ENCODE measurements around the gene ACBD7.

DNA sequence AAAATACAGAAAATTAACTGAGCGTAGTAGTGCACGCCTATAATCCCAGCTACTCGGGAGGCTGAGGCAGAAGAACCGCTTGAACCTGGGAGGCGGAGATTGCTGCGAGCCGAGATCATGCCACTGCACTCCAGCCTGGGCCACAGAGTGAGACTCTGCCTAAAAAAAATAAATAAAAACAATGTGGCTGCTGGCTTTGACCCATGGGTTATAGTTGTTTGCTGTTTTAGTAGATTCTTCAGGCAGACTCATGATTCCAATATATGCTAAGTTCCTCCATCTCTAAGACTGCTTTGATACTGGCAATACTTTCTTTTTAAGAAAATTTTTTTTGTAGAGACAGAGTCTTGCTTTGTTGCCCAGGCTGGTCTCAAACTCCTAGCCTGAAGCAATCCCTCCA lies 36.5 kb downstream of the ACBD7 start:
- TF ChIP-seq POLR2A (IDR thresholded peaks at IDR 0.05), result no peak
- TF ChIP-seq, protein P1, sequence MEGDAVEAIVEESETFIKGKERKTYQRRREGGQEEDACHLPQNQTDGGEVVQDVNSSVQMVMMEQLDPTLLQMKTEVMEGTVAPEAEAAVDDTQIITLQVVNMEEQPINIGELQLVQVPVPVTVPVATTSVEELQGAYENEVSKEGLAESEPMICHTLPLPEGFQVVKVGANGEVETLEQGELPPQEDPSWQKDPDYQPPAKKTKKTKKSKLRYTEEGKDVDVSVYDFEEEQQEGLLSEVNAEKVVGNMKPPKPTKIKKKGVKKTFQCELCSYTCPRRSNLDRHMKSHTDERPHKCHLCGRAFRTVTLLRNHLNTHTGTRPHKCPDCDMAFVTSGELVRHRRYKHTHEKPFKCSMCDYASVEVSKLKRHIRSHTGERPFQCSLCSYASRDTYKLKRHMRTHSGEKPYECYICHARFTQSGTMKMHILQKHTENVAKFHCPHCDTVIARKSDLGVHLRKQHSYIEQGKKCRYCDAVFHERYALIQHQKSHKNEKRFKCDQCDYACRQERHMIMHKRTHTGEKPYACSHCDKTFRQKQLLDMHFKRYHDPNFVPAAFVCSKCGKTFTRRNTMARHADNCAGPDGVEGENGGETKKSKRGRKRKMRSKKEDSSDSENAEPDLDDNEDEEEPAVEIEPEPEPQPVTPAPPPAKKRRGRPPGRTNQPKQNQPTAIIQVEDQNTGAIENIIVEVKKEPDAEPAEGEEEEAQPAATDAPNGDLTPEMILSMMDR (IDR thresholded peaks at IDR 0.05), result no peak
